HCT116 (cell line): ENCODE results near the gene HMGXB3. TPM values are rescaled to one million over a fixed set of nuclear protein-coding genes. Genes with fewer than 3 reads are reported as not detected.
A peak's percentile ranks its signal among the peaks of the same experiment; 100 is the strongest.

Experiments
- ATAC-seq: fragments of 200-7000 bp; cut with Tn5 transposase; 2 replicates; pipeline ENCODE4 v1.9.1; 2020; ENCODE audit warnings: mild to moderate bottlenecking, moderate library complexity
- BruUV-seq: library from RNA; stranded (reverse); fragments of 400-500 nt; replicated peaks from 2 replicates; lab custom pipeline; 2021; lab: Mats Ljungman, UMichigan
- CTCF ChIA-PET: fragments of 300-600 bp; sonication (Branson Sonifier 250); formaldehyde crosslinking; loops from one replicate; lab custom pipeline; 2021; ENCODE audit warnings: antibody characterized with exemption; lab: Charles Lee
- POLR2A ChIA-PET: fragments of 300-600, 350-600 bp; sonication (Branson Sonifier 250); formaldehyde crosslinking; loops from one replicate; lab custom pipeline; 2021; ENCODE audit warnings: antibody characterized with exemption; lab: Charles Lee
- RAD21 ChIA-PET, 2 experiments: fragments of 300-600 bp; sonication (Branson Sonifier 250); formaldehyde crosslinking; loops; one replicate each; lab custom pipeline; 2023; ENCODE audit warnings: low total read pairs in 2 of 2; ENCODE audit not compliant: uncharacterized antibody in 2 of 2, unreplicated experiment in 2 of 2, low non-redundant PET in 1 of 2; lab: Charles Lee
- DNase-seq: peaks from one replicate; pipeline ENCODE4 v3.0.0-alpha.2; 2010; ENCODE audit warnings: low read depth, low spot score
- H2AFZ ChIP-seq: fragments of 200-600 bp; shearing (Covaris generic), sonication (generic); 2 replicates; pipeline ENCODE4 v1.6.1; 2017; ENCODE audit warnings: low read depth, mixed run types, mixed read lengths, antibody characterized with exemption, low read length; ENCODE audit not compliant: poor library complexity, severe bottlenecking
- H3K27ac ChIP-seq: 2 replicates; pipeline ENCODE4 v1.5.1; 2012; ENCODE audit warnings: low read depth, low read length
- H3K27me3 ChIP-seq: fragments of 200-600 bp; sonication (generic); 2 replicates; pipeline ENCODE4 v1.6.1; 2016; ENCODE audit warnings: mixed run types, low read length, mixed read lengths; ENCODE audit not compliant: insufficient read depth
- H3K36me3 ChIP-seq, 2 experiments: fragments of 200-500 bp in 1 of 2; fragments of 200-600 bp in 1 of 2; sonication (Bioruptor generic) in 1 of 2; sonication (generic) in 1 of 2; 2 replicates each; pipeline versions ENCODE4 v1.5.1 to v1.6.1; 2014 to 2016; ENCODE audit warnings: low read length in 2 of 2, inconsistent platforms in 1 of 2, mixed read lengths in 1 of 2, mixed run types in 1 of 2; ENCODE audit not compliant: insufficient read depth in 2 of 2, control insufficient read depth in 1 of 2
- H3K4me1 ChIP-seq, 2 experiments: fragments of 200-600 bp in 1 of 2; sonication (generic) in 1 of 2; 2 replicates each; pipeline versions ENCODE4 v1.5.1 to v1.6.1; 2012 to 2017; ENCODE audit warnings: low read length in 2 of 2, inconsistent platforms in 1 of 2, mild to moderate bottlenecking in 1 of 2, mixed read lengths in 1 of 2, mixed run types in 1 of 2, moderate library complexity in 1 of 2; ENCODE audit not compliant: insufficient read depth in 2 of 2, control insufficient read depth in 1 of 2
- H3K4me2 ChIP-seq: fragments of 200-600 bp; sonication (generic); 2 replicates; pipeline ENCODE4 v1.6.1; 2017; ENCODE audit warnings: mixed run types, low read length, mixed read lengths
- H3K4me3 ChIP-seq, 2 experiments: fragments of 200-600 bp in 1 of 2; sonication (generic) in 1 of 2; replicated peaks in 1 of 2; 2 replicates each; pipeline ENCODE4 v1.5.1; 2011 to 2016; ENCODE audit warnings: low read length in 2 of 2, control low read depth in 1 of 2, low read depth in 1 of 2, mild to moderate bottlenecking in 1 of 2, mixed read lengths in 1 of 2, mixed run types in 1 of 2
- H3K79me2 ChIP-seq: fragments of 200-600 bp; sonication (generic); 2 replicates; pipeline ENCODE4 v1.6.1; 2017; ENCODE audit warnings: mild to moderate bottlenecking, mixed run types, low read length, moderate library complexity, mixed read lengths; ENCODE audit not compliant: insufficient read depth
- H3K9ac ChIP-seq: fragments of 200-600 bp; sonication (generic); 2 replicates; pipeline ENCODE4 v1.6.1; 2016; ENCODE audit warnings: low read length, mixed read lengths
- H3K9me2 ChIP-seq: fragments of 200-600 bp; sonication (generic), shearing (Covaris generic); 2 replicates; pipeline ENCODE4 v1.6.1; 2017; ENCODE audit warnings: mixed run types, mild to moderate bottlenecking, moderate library complexity; ENCODE audit not compliant: insufficient read depth
- H3K9me3 ChIP-seq, 2 experiments: fragments of 200-500 bp in 1 of 2; fragments of 200-600 bp in 1 of 2; sonication (Bioruptor generic) in 1 of 2; sonication (generic) in 1 of 2; 2 replicates each; pipeline ENCODE4 v1.6.1; 2014 to 2017; ENCODE audit warnings: low read length in 2 of 2, mixed read lengths in 2 of 2, inconsistent platforms in 1 of 2, low read depth in 1 of 2, mild to moderate bottlenecking in 1 of 2, mixed run types in 1 of 2, moderate library complexity in 1 of 2; ENCODE audit not compliant: control insufficient read depth in 1 of 2, insufficient read depth in 1 of 2
- H4K20me1 ChIP-seq: fragments of 200-600 bp; sonication (generic), shearing (Covaris generic); 2 replicates; pipeline ENCODE4 v1.6.1; 2017; ENCODE audit warnings: mixed run types, mild to moderate bottlenecking, moderate library complexity; ENCODE audit not compliant: insufficient read depth
- ATF3 ChIP-seq: IDR thresholded peaks from 2 replicates; pipeline ENCODE4 v1.6.1; 2012
- CBX3 ChIP-seq: IDR thresholded peaks from 2 replicates; pipeline ENCODE4 v1.6.1; 2012; ENCODE audit warnings: low read depth
- CEBPB ChIP-seq: IDR thresholded peaks from 2 replicates; pipeline ENCODE4 v1.6.1; 2012; ENCODE audit warnings: low read depth
- EGR1 ChIP-seq: IDR thresholded peaks from 2 replicates; pipeline ENCODE4 v1.6.1; 2012; ENCODE audit warnings: low read depth
- JUND ChIP-seq: IDR thresholded peaks from 2 replicates; pipeline ENCODE4 v1.6.1; 2012
- POLR2A ChIP-seq: IDR thresholded peaks from 2 replicates; pipeline ENCODE4 v1.7.0; 2011; ENCODE audit warnings: borderline replicate concordance; ENCODE audit not compliant: insufficient read depth, insufficient read length; ENCODE audit errors: extremely low read depth
- POLR2AphosphoS5 ChIP-seq: IDR thresholded peaks from 2 replicates; pipeline ENCODE4 v1.6.1; 2011; ENCODE audit warnings: mild to moderate bottlenecking, low read depth, low read length, moderate library complexity
- RAD21 ChIP-seq: IDR thresholded peaks from 2 replicates; pipeline ENCODE4 v1.6.1; 2012; ENCODE audit warnings: low read depth, mild to moderate bottlenecking
- SIN3A ChIP-seq: IDR thresholded peaks from 2 replicates; pipeline ENCODE4 v1.6.1; 2012; ENCODE audit warnings: low read depth
- YY1 ChIP-seq: IDR thresholded peaks from 2 replicates; pipeline ENCODE4 v1.6.1; 2011; ENCODE audit warnings: low read length, low read depth, moderate library complexity, mild to moderate bottlenecking; ENCODE audit not compliant: insufficient replicate concordance; ENCODE audit errors: extremely low read depth
- ZFX ChIP-seq: fragments of 450-650 bp; IDR thresholded peaks from 2 replicates; pipeline ENCODE4 v1.6.1; 2017
- intact Hi-C: fragments of 100-400 bp; cut with micrococcal nuclease; formaldehyde crosslinking; loops from 2 replicates; pipeline ENCODE4 v1.10.0; 2022
- total RNA-seq: library from RNA; stranded (reverse); gene quantifications from one replicate; pipeline ENCODE4 v1.2.1, GENCODE V29; 2021; ENCODE audit not compliant: unreplicated experiment
- TF ChIP-seq, protein P1 (sequence below): IDR thresholded peaks from 2 replicates; pipeline ENCODE4 v1.6.1; 2012

HMGXB3 gene
- total RNA-seq, 1 experiment from 2014 or later: 41.8 TPM

GRCh38 chr5:150020249-150020648 is 19.7 kb downstream of the HMGXB3 start:
- intact Hi-C loops: no loop called here
- H3K27me3 ChIP-seq: no peaks in the 10 kb centered on the region
- no peak for ATAC-seq
- H3K9ac ChIP-seq: 0 out of 2 replicates have a peak overlapping the region, but pooled peaks have one; percentile 0
- peak overlapping the region; percentile 93 for H3K27ac ChIP-seq
- BruUV-seq: no TSS peak
- H3K4me2 ChIP-seq: peak overlapping the region; percentile 76
- H3K4me3 ChIP-seq: no peak overlapping the region
- ChIA-PET POLR2A (interaction anchor here (2.5 kb wide), 1 partner anchor 15 kb away, joined by 7 read pairs; no protein-coding TSS in a partner anchor), CTCF (interaction anchor here (0.7 to 1.8 kb wide), 2 partner anchors 186 to 194 kb away, joined by 4 read pairs; no protein-coding TSS in a partner anchor), RAD21 (no interaction called here)
- peaks cover 41 to 83% of the 10 kb centered on the region in 2 experiments for H3K4me1 ChIP-seq
- H2AFZ ChIP-seq: no peak overlapping the region
- no peaks in the 10 kb centered on the region for H4K20me1 ChIP-seq
- peaks cover 33 to 73% of the 10 kb centered on the region in 2 experiments for H3K36me3 ChIP-seq
- H3K9me2 ChIP-seq: no peaks in the 10 kb centered on the region
- peaks cover 82% of the 10 kb centered on the region for H3K79me2 ChIP-seq
- peaks cover 0 to 11% of the 10 kb centered on the region in 2 experiments; a peak in 1 of 4 replicates for H3K9me3 ChIP-seq
- no peak for DNase-seq
- TF ChIP-seq, protein P1, sequence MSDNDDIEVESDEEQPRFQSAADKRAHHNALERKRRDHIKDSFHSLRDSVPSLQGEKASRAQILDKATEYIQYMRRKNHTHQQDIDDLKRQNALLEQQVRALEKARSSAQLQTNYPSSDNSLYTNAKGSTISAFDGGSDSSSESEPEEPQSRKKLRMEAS: no peak
- TF ChIP-seq CBX3 (no peak), SIN3A (no peak), YY1 (no peak), ATF3 (no peak), POLR2A (no peak), EGR1 (no peak), ZFX (no peak), JUND (no peak), RAD21 (no peak)

- ChIA-PET CTCF (interaction anchor here (1.8 kb wide), 1 partner anchor 188 kb away, joined by 4 read pairs; no protein-coding TSS in a partner anchor), POLR2A (interaction anchor here (0.9 to 2.5 kb wide), 5 partner anchors 13 to 61 kb away, joined by 4 to 9 read pairs (median 5); partner anchors contain the start of genes HMGXB3, SLC26A2 and TIGD6), RAD21 (no interaction called here)
- Histone ChIP-seq H3K79me2 (peaks cover 79% of the 10 kb centered on the region), H3K27me3 (no peaks in the 10 kb centered on the region), H3K4me2 (peak overlapping the region; percentile 76), H3K4me1 (peaks cover 41 to 74% of the 10 kb centered on the region in 2 experiments), H3K4me3 (peak overlapping the region; percentile 3 to 42), H3K36me3 (peaks cover 28 to 68% of the 10 kb centered on the region in 2 experiments), H3K9ac (peak overlapping the region; percentile 55), H2AFZ (no peak overlapping the region), H3K9me3 (no peaks in the 10 kb centered on the region), H3K27ac (peak overlapping the region; percentile 93), H3K9me2 (no peaks in the 10 kb centered on the region), H4K20me1 (no peaks in the 10 kb centered on the region)
- DNase-seq (peak; percentile 80), ATAC-seq (peak; percentile 92)
- BruUV-seq: TSS peak; percentile 54
- intact Hi-C loops: no loop called here
- TF ChIP-seq RAD21: peak; percentile 10; the same call in 1 of the 2 replicates
- no peak for TF ChIP-seq CEBPB
- peak; percentile 63; the same call in 1 of the 2 replicates for TF ChIP-seq CBX3
- TF ChIP-seq YY1: no peak
- TF ChIP-seq, protein P1: peak; percentile 44; the same call in 1 of the 2 replicates
- TF ChIP-seq POLR2AphosphoS5: peak; percentile 3; the same call in 1 of the 2 replicates
Observed at GRCh38 chr5:150021491-150022157, 21.1 kb downstream of the HMGXB3 start.
